LNCaP clone FGC (cell line): ENCODE measurements around the gene WDSUB1.

ENCODE experiments used
- DNase-seq: peaks from one replicate; pipeline ENCODE4 v3.0.0-alpha.2; 2011; ENCODE audit warnings: low read depth
- H3K4me3 ChIP-seq: 2 replicates; pipeline ENCODE4 v1.5.1; 2011; ENCODE audit warnings: mild to moderate bottlenecking, low read depth, low read length, control low read depth
- TF ChIP-seq, protein P1 (sequence below): IDR thresholded peaks from 2 replicates; pipeline ENCODE4 v1.5.1; 2012; ENCODE audit warnings: mild to moderate bottlenecking; ENCODE audit not compliant: control insufficient read depth, insufficient read depth; ENCODE audit errors: extremely low read depth

Gene WDSUB1

DNA sequence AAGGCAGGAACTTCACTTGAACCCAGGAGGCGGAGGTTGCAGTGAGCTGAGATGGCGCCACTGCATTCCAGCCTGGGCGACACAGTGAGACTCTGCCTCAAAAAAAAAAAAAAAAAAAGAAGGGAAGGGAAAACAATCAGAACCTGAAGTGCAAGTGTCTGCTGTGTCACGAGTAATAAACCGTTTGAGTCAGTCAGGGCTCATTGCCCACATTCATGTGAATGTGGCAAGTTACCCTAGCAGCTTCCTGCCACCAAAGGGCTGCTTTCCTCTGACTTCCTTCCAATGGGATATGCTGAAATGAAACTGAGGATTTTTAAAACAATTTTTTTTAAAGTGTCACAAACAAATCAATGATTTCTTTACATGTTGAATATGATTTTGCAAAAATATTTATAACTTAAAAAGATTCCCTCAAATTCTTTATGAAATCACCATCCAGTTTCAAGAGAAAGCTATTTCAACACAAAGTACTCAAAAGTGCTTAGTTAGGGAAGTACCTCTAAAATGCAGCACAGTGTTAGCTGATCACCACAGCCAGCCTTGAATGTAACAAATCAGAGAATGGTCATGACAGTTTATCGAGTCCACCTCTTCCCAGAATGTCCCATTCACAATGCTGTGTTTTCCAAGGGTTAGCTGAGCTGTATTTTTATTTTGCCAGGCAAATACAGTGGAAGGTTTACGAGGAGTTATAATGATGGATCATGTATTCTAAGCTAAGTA lies 36.4 kb downstream of the WDSUB1 start:
- DNase-seq: peak; percentile 94
- TF ChIP-seq, protein P1, sequence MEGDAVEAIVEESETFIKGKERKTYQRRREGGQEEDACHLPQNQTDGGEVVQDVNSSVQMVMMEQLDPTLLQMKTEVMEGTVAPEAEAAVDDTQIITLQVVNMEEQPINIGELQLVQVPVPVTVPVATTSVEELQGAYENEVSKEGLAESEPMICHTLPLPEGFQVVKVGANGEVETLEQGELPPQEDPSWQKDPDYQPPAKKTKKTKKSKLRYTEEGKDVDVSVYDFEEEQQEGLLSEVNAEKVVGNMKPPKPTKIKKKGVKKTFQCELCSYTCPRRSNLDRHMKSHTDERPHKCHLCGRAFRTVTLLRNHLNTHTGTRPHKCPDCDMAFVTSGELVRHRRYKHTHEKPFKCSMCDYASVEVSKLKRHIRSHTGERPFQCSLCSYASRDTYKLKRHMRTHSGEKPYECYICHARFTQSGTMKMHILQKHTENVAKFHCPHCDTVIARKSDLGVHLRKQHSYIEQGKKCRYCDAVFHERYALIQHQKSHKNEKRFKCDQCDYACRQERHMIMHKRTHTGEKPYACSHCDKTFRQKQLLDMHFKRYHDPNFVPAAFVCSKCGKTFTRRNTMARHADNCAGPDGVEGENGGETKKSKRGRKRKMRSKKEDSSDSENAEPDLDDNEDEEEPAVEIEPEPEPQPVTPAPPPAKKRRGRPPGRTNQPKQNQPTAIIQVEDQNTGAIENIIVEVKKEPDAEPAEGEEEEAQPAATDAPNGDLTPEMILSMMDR: no peak
- no peak overlapping the region for H3K4me3 ChIP-seq

DNA sequence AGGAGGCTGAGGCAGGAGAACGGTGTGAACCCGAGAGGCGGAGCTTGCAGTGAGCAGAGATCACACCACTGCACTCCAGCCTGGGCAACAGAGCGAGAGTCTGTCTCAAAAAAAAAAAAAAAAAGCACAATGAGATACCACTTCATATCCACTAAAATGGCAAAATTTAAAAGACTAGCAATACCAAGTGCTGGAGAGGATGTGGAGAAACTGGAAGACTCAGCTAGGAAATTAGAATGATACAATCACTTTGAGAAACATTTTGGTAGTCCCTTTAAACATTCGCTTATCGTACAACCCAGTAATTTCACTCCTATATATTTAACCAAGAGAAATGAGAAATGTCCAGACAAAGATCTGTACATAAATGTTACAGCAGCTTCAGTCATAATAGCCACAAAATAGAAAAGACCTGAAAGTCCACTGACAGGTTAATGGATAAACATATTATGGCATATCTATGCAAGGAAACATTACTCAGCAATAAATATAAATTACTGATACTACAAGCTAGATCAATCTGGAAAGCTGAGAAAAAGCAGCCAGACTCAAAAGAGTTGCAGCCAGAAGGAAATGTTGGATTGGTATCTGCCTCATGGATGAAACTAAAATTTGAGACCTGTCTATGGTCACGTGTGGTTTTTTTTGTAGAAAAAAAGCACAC lies 40.0 kb downstream of the WDSUB1 start:
- no peak for DNase-seq
- H3K4me3 ChIP-seq: no peak overlapping the region
- TF ChIP-seq, protein P1: no peak

DNA sequence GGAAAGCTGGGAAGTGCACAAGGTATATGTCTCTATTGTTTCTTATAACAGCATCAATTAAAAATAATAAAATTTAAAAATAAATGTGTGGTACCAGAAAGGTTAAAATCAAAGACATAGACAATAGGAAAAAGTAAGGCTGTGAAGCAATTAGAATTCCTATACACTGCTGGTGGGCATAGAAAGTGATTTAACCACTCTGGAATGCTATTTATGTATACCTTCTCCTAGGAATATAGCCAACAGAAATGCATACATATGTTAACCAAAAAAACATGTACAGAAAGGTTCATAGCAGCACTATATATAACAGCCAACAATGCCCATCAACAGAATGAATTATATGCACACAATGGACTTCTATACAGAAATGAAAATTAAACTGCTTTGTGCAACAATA lies 43.0 kb downstream of the WDSUB1 start:
- DNase-seq: no peak

DNA sequence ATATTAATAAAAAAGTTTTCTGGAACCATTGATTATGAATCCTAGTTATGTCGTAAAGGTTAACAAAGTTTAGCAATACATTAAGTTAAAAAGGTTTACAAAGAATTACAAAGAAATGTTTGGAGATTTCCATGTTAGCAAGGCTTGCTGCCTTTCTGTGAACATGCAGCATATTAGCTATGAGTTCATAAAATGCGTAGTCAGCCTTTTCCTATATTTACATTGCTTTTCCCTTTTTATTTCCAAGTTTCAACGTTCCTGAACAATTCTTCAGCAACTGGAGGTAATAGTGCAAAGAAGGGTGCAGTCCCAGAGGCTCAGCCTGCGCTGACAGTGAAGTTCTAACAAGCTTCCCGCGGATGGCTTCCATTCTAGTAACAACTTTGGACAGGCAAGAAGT lies 51.6 kb downstream of the WDSUB1 start:
- TF ChIP-seq, protein P1: no peak
- H3K4me3 ChIP-seq: no peak overlapping the region
- DNase-seq: no peak

More for the DNA sequence above, 43.0 kb downstream of the WDSUB1 start:
- TF ChIP-seq, protein P1: no peak
- H3K4me3 ChIP-seq: no peak overlapping the region

DNA sequence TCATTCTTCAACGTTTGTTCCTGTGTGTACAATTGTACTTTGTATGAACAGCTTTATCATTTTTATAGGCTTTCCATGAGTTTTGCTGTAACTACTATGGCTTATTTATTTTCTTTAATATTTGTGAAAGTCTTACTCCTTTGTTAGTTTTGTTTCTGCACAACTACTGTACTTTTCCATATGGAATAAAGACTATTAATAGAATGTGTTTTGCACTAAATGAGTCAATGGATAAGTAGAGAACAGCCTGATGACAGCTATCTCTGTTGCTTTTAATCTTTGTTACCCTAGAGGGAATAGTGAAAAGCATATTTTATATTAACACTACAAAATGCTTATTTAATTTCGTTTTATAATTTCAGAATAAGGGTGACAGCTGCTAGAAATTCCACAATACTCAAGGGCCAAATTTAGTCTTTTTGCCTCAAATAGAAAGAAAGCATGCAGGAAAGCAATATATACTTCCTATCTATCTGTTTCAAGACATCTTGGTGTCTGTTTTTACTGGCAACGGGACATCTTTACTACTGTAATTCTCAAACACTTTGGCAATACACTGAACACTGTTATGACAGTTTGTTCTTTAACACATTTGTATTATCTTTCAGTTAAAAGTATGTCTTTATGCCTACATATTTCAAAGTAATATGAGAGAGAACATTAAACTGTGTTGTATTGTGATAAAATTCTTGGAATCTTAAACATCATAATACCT lies 53.9 kb downstream of the WDSUB1 start:
- no peak for DNase-seq
- H3K4me3 ChIP-seq: no peak overlapping the region
- TF ChIP-seq, protein P1: no peak

DNA sequence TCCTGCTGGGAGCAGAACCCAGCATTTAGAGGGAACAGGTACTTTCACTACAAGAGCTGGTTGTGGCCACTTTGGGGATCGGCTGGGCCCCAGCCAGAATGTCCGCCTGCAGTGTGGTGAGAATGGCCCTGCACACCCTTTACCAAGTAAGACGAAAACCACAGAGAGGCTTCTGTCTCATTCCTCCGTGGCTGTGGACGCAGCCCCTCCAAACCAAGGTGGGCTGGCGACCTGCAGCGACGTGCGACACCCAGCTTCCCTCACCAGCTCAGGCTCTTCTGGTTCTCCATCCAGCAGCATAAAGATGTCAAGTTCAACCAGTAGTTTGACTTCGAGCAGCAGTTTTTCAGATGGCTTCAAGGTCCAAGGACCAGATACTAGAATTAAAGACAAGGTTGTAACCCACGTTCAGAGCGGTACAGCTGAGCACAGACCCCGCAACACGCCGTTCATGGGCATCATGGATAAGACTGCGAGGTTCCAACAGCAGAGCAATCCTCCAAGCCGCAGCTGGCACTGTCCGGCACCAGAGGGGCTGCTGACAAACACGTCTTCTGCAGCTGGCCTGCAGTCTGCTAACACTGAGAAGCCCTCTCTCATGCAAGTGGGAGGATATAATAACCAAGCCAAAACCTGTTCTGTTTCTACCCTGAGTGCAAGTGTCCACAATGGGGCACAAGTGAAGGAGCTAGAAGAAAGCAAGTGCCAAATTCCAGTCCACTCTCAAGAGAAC lies 56.2 kb downstream of the WDSUB1 start:
- TF ChIP-seq, protein P1: no peak
- H3K4me3 ChIP-seq: no peak overlapping the region
- no peak for DNase-seq
